Uterus (tissue), 2 donors: Measurements from ENCODE around the gene TICAM1.

Experiments
- POLR2A ChIP-seq, 2 donors: fragments of 450-650 bp; IDR thresholded peaks; one replicate each; pipeline ENCODE4 v1.6.1; 2016; ENCODE audit warnings: antibody characterized with exemption in 2 of 2, mild to moderate bottlenecking in 1 of 2, moderate library complexity in 1 of 2
- TF ChIP-seq, protein P1 (sequence below), 4 experiments: fragments of 200-600 bp in 2 of 4; fragments of 450-650 bp in 2 of 4; sonication (generic) in 2 of 4; IDR thresholded peaks; one replicate each; pipeline ENCODE4 v1.5.1; 2016 to 2019; ENCODE audit warnings: antibody characterized with exemption in 4 of 4, mild to moderate bottlenecking in 2 of 4, moderate library complexity in 1 of 4

DNA sequence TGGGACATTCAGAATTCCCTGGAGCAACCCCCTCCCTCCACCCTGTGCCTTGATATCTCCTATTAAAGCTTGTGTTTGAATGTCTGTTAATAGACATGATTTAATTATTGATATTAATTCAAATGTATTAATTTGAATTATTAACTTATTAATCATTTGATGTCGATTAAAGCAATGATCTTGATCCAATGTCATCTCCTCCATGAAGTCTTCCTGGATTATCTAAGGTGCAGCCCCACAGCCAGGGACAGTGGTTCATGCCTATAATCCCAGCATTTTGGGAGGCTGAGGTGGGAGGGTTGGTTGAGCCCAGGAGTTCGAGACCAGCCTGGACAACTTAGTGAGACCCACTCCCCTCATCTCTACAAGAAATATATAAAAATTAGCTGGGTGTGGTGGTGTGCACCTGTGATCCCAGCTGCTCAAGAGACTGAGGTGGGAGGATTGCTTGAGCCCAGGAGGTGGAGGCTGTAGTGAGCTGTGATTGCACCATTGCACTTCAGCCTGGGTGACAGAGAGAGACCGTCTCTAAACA is 30.4 kb downstream of the TICAM1 start:
- TF ChIP-seq, protein P1, sequence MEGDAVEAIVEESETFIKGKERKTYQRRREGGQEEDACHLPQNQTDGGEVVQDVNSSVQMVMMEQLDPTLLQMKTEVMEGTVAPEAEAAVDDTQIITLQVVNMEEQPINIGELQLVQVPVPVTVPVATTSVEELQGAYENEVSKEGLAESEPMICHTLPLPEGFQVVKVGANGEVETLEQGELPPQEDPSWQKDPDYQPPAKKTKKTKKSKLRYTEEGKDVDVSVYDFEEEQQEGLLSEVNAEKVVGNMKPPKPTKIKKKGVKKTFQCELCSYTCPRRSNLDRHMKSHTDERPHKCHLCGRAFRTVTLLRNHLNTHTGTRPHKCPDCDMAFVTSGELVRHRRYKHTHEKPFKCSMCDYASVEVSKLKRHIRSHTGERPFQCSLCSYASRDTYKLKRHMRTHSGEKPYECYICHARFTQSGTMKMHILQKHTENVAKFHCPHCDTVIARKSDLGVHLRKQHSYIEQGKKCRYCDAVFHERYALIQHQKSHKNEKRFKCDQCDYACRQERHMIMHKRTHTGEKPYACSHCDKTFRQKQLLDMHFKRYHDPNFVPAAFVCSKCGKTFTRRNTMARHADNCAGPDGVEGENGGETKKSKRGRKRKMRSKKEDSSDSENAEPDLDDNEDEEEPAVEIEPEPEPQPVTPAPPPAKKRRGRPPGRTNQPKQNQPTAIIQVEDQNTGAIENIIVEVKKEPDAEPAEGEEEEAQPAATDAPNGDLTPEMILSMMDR (IDR thresholded peaks at IDR 0.05), result no peak
- no peak for TF ChIP-seq POLR2A (IDR thresholded peaks at IDR 0.05)
